Activated naive CD8-positive, alpha-beta T cell treated with anti-CD3 and anti-CD28 coated beads, Interleukin-2, amount 10 ng/mL, durations not matched to agents 7 days and 5 days (primary cell): ENCODE measurements around the gene FOXL3. TPM values are rescaled to one million over a fixed set of nuclear protein-coding genes. Genes with fewer than 3 reads are reported as not detected.
"Not testable (repeated sequence)": the region's sequence is repeated elsewhere in the genome, so short reads cannot be mapped to it uniquely, and the experiment has no call there.

Experiments
- ATAC-seq: fragments of 150-1000 bp; cut with Tn5 transposase; one replicate; pipeline ENCODE4 v1.10.0; 2021; ENCODE audit warnings: low read depth, moderate library complexity
- POLR2A ChIA-PET: fragments of 350-600 bp; sonication (Branson Sonifier 250); formaldehyde crosslinking; loops from one replicate; lab custom pipeline; 2021; ENCODE audit warnings: antibody characterized with exemption; lab: Charles Lee
- DNase-seq: peaks from one replicate; pipeline ENCODE4 v3.0.0; 2021
- H3K27ac Mint-ChIP-seq: one replicate; pipeline ENCODE4 v1.8.0; 2022; ENCODE audit warnings: mild to moderate bottlenecking, mixed read lengths
- H3K27me3 Mint-ChIP-seq: one replicate; pipeline ENCODE4 v1.8.0; 2022; ENCODE audit warnings: mild to moderate bottlenecking, moderate library complexity, mixed read lengths
- H3K36me3 Mint-ChIP-seq: one replicate; pipeline ENCODE4 v1.8.0; 2021; ENCODE audit warnings: mild to moderate bottlenecking, mixed read lengths
- H3K4me1 Mint-ChIP-seq: one replicate; pipeline ENCODE4 v1.8.0; 2021; ENCODE audit warnings: mixed read lengths
- H3K4me3 Mint-ChIP-seq: one replicate; pipeline ENCODE4 v1.8.0; 2022; ENCODE audit warnings: mild to moderate bottlenecking, moderate library complexity, mixed read lengths
- H3K9me3 Mint-ChIP-seq: one replicate; pipeline ENCODE4 v1.8.0; 2021; ENCODE audit warnings: mixed read lengths
- total RNA-seq, 2 experiments: library from RNA; stranded (reverse); gene quantifications; one replicate each; pipeline ENCODE4 v1.2.3, GENCODE V29; 2021

The FOXL3 gene
- total RNA-seq, result not detected

DNA sequence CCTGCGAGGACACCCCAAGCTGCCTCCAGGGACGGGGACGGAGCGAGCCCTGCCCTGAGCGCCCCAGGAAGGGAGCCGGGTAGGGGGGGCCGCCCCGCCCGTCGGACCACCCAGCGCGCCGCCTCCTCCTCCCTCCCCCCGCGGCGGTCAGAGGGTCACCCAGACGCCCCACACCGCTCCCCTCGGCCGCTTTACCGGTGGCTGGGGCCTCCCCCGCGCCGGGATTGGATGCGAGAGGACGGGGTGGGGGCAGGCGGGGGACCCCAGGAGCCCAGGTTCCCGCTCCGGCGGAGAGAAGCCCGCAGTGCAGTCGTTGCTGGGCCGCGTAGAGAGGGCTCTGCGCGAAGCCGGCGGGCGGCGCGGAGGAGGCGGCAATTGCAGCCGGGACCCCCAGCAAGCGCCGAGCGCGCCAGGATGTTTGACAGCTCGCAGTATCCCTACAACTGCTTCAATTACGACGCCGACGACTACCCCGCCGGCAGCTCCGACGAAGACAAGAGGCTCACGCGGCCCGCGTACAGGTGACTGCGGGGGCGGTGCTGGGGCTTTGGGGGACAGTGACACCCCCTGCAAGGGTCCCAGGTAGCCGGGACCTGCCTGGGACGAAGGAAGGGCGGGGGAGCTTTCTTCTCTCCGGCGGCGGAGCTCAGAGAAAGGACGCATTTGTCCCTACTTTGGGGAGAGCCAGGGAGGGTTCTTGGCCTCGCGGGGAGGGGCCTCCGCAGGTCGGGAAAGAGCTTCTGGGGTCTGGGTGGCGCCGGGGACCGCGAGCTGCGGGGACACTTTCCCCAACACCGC is at the start of gene FOXL3:
Gene FOXL3 (plus strand): TSS at position 415 of the 798 bp plus-strand sequence. CDS start 0 bp downstream, at position 415.
- Mint-ChIP-seq H3K27me3 (peaks cover 37% of the 10 kb centered on the region), H3K27ac (no peak within 1 kb of the TSS), H3K9me3 (no peaks in the 10 kb centered on the region), H3K36me3 (no peaks in the 10 kb centered on the region), H3K4me1 (no peaks in the 10 kb centered on the region), H3K4me3 (no peak within 1 kb of the TSS)
- ATAC-seq, result no peak
- no peak for DNase-seq
- POLR2A ChIA-PET, result no interaction called here

- no peaks in the 10 kb centered on the region for H3K27me3 Mint-ChIP-seq
- H3K36me3 Mint-ChIP-seq, result no peaks in the 10 kb centered on the region
- DNase-seq, result no peak
- peak; percentile 36 for ATAC-seq
- peaks cover 6% of the 10 kb centered on the region for H3K4me1 Mint-ChIP-seq
- H3K9me3 Mint-ChIP-seq, result peaks cover 1% of the 10 kb centered on the region
- H3K4me3 Mint-ChIP-seq, result no peak overlapping the region
- no peak overlapping the region for H3K27ac Mint-ChIP-seq
- POLR2A ChIA-PET, result no interaction called here
These were observed 49.0 kb upstream of the FOXL3 start for GRCh38 chr7:240887-241421.

DNA sequence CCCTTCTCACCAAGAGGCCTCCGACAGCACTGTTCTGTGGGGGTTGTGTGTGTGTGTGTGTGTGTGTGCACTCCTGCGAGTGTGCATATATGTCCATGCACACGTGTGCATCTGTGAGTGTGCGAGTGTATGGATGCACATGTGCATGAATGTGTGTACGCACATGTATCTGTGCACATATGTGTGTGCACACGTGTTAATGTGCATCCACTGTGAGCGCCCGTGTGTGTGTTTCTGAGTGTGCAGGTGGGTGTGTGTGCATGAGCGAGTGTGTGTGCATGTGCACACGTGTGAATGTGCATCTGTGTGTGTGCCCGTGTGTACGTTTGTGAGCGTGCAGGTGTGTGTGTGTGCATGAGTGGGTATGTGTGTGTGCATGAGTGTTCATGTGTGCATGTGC is 48.5 kb upstream of the FOXL3 start:
- POLR2A ChIA-PET, result no interaction called here
- Mint-ChIP-seq H3K27ac (no peak overlapping the region), H3K27me3 (no peaks in the 10 kb centered on the region), H3K4me1 (peaks cover 6% of the 10 kb centered on the region), H3K36me3 (no peaks in the 10 kb centered on the region), H3K4me3 (no peak overlapping the region), H3K9me3 (peaks cover 1% of the 10 kb centered on the region)
- DNase-seq (no peak), ATAC-seq (no peak)

GRCh38 chr7:242826-243579 is 47.0 kb upstream of the FOXL3 start:
- H3K9me3 Mint-ChIP-seq, H3K27ac Mint-ChIP-seq, ATAC-seq, H3K27me3 Mint-ChIP-seq, DNase-seq, H3K4me1 Mint-ChIP-seq, POLR2A ChIA-PET, H3K36me3 Mint-ChIP-seq, H3K4me3 Mint-ChIP-seq: not testable (repeated sequence)

DNA sequence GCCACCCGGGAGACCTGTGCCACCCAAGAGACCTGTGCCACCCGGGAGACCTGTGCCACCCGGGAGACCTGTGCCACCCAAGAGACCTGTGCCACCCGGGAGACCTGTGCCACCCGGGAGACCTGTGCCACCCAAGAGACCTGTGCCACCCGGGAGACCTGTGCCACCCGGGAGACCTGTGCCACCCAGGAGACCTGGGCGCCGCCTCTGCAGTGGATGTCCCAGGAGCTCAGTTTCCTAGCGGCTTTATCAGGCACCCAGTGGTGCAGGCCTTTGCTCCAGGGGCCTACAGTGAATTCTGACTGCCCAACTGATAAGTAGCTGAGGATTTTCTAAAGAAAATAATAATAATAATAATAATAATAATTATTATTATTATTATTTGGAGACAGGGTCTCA is 46.4 kb upstream of the FOXL3 start:
- POLR2A ChIA-PET, H3K36me3 Mint-ChIP-seq, H3K27ac Mint-ChIP-seq, H3K9me3 Mint-ChIP-seq, H3K4me1 Mint-ChIP-seq, H3K27me3 Mint-ChIP-seq, H3K4me3 Mint-ChIP-seq, ATAC-seq, DNase-seq: not testable (repeated sequence)

DNA sequence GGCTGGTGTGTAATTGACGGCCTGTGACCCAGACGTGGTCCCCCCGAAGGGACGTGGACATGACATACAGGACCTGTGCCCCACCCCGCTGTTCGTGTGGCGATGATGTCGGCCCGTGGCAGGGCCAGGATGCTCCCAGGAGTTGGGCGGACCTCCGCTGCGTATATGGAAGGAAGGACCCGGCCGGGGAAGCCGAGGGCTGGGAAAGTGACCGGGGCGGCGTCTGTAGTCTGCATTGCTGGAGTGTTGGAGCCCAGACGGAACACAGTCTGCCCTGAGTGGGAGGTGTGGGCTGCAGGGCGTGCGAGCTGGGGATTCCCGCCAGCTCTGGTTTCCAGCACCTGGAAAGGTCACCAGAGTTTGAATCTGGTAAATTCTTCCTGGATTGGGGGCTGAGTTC is 45.0 kb upstream of the FOXL3 start:
- Mint-ChIP-seq H3K9me3 (peaks cover 1% of the 10 kb centered on the region), H3K27ac (no peak overlapping the region), H3K4me1 (peaks cover 6% of the 10 kb centered on the region), H3K36me3 (no peaks in the 10 kb centered on the region), H3K4me3 (no peak overlapping the region), H3K27me3 (no peaks in the 10 kb centered on the region)
- POLR2A ChIA-PET, result no interaction called here
- no peak for ATAC-seq
- no peak for DNase-seq

DNA sequence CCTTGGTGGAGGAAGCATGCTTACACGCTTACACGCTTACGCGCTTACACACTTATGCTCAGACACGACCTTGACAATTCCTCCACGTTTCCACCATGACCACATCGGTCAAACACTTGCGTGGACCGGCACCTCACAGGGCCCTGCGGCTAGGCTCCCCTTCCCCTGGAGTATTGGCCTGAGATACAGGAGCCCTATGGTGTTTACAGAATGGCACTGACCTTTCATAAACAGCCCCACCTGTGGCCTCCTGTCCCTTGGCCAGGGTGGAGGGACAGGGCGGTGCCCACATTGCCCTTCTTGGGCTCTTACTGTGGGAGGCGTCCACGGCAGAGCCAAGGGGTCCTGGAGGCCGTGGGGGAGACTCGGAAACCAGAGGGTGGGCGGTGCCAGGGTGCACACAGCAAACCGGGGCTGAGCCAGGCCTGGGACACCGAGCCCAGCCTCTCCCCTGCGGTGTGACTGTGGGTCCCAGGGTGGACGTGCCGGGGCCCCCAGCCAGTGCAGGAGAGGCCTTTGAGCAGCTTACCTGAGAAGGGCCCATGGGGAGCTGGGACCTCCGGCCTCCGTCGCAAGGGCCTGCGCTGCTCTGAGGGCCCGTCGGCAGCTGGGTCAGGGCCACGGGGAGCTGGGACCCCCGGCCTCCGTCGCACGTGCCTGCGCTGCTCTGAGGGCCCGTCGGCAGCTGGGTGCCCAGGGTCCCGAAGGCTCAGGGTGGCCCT is 44.2 kb upstream of the FOXL3 start:
- H3K36me3 Mint-ChIP-seq, result no peaks in the 10 kb centered on the region
- no peak overlapping the region for H3K27ac Mint-ChIP-seq
- POLR2A ChIA-PET, result no interaction called here
- no peaks in the 10 kb centered on the region for H3K27me3 Mint-ChIP-seq
- peaks cover 5% of the 10 kb centered on the region for H3K4me1 Mint-ChIP-seq
- ATAC-seq, result no peak
- DNase-seq, result no peak
- H3K9me3 Mint-ChIP-seq, result peaks cover 1% of the 10 kb centered on the region
- no peak overlapping the region for H3K4me3 Mint-ChIP-seq

DNA sequence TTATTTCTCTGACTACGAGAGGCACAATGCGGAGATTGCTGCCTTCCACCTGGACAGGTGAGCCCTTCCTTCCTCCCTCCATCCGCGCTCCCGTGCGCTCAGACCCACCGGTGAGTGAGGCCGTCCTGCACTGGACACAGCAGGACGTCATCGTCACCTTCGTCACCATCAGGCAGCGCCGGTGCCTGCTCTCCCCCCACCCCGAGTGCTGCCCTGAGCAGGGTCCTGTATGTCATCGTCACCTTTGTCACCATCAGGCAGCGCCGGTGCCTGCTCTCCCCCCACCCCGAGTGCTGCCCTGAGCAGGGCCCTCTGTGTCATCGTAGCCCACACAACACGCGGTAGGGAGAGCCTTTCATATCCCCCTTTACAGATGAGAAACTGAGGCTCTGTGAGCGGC is 43.5 kb upstream of the FOXL3 start:
- Mint-ChIP-seq H3K27ac (no peak overlapping the region), H3K36me3 (no peaks in the 10 kb centered on the region), H3K4me3 (no peak overlapping the region), H3K4me1 (peaks cover 3% of the 10 kb centered on the region), H3K9me3 (peaks cover 1% of the 10 kb centered on the region), H3K27me3 (no peaks in the 10 kb centered on the region)
- POLR2A ChIA-PET, result no interaction called here
- no peak for ATAC-seq
- no peak for DNase-seq

DNA sequence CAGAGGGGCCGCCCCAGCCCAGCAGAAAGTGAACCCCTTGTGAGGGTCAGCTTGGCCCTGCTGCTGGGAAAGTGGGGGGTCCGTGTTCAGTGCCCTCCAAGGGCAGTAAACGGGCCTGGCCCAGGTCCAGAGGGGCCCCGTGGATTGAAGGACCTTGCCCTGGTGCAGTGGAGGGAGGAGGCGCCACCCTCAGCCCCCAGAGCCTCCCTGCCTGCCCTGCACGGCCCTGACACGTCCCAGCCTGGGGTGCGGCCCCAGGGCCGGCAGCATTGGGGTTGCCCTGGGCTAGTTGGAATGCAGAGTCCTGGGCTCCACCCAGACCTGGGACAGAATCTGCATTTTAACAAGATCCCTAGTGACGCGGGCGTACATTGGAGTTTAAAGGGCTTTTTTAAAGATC is 42.8 kb upstream of the FOXL3 start:
- no peak for ATAC-seq
- POLR2A ChIA-PET, result no interaction called here
- Mint-ChIP-seq H3K9me3 (no peaks in the 10 kb centered on the region), H3K27me3 (no peaks in the 10 kb centered on the region), H3K4me3 (no peak overlapping the region), H3K36me3 (no peaks in the 10 kb centered on the region), H3K27ac (no peak overlapping the region), H3K4me1 (no peaks in the 10 kb centered on the region)
- DNase-seq, result no peak

DNA sequence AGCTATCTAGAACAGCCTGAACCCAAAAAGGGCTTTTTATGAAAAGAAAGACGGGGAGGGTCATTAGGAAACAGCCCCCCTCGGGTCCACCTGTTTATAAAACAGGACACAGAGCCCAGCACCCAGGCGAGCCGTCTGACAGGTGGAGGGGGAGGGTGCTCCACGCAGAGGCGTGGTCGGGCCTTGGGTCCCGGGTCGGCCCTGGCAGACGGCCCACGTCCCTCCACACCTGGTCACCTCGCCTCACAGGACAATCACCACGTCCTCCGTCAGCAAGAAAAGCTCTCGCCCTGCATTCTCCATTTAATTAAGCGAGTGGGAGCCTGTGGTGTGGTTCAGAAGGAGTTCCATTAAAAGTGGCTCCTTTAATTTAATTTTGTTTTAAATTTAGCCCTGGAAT is 42.3 kb upstream of the FOXL3 start:
- no peak for DNase-seq
- H3K27me3 Mint-ChIP-seq, result no peaks in the 10 kb centered on the region
- POLR2A ChIA-PET, result no interaction called here
- no peak overlapping the region for H3K4me3 Mint-ChIP-seq
- H3K9me3 Mint-ChIP-seq, result no peaks in the 10 kb centered on the region
- no peaks in the 10 kb centered on the region for H3K36me3 Mint-ChIP-seq
- no peaks in the 10 kb centered on the region for H3K4me1 Mint-ChIP-seq
- ATAC-seq, result no peak
- H3K27ac Mint-ChIP-seq, result no peak overlapping the region

GRCh38 chr7:248732-249435 is 41.1 kb upstream of the FOXL3 start:
- no peaks in the 10 kb centered on the region for H3K9me3 Mint-ChIP-seq
- no peak overlapping the region for H3K4me3 Mint-ChIP-seq
- H3K27me3 Mint-ChIP-seq, result no peaks in the 10 kb centered on the region
- ATAC-seq, result no peak
- no peaks in the 10 kb centered on the region for H3K4me1 Mint-ChIP-seq
- POLR2A ChIA-PET, result no interaction called here
- H3K27ac Mint-ChIP-seq, result no peak overlapping the region
- no peaks in the 10 kb centered on the region for H3K36me3 Mint-ChIP-seq
- DNase-seq, result no peak

GRCh38 chr7:249989-250388 is 40.0 kb upstream of the FOXL3 start:
- H3K27ac Mint-ChIP-seq, result no peak overlapping the region
- POLR2A ChIA-PET, result no interaction called here
- H3K4me1 Mint-ChIP-seq, result no peaks in the 10 kb centered on the region
- DNase-seq, result no peak
- no peaks in the 10 kb centered on the region for H3K9me3 Mint-ChIP-seq
- H3K36me3 Mint-ChIP-seq, result no peaks in the 10 kb centered on the region
- no peak for ATAC-seq
- H3K27me3 Mint-ChIP-seq, result no peaks in the 10 kb centered on the region
- no peak overlapping the region for H3K4me3 Mint-ChIP-seq

- H3K27me3 Mint-ChIP-seq, result no peaks in the 10 kb centered on the region
- no peaks in the 10 kb centered on the region for H3K36me3 Mint-ChIP-seq
- H3K9me3 Mint-ChIP-seq, result no peaks in the 10 kb centered on the region
- POLR2A ChIA-PET, result no interaction called here
- H3K4me3 Mint-ChIP-seq, result no peak overlapping the region
- ATAC-seq (no peak), DNase-seq (no peak)
- no peaks in the 10 kb centered on the region for H3K4me1 Mint-ChIP-seq
- H3K27ac Mint-ChIP-seq, result no peak overlapping the region
These were observed 39.4 kb upstream of the FOXL3 start for GRCh38 chr7:250523-250922.
